ENCODE results near the gene CELF1.

CELF1 gene

DNA sequence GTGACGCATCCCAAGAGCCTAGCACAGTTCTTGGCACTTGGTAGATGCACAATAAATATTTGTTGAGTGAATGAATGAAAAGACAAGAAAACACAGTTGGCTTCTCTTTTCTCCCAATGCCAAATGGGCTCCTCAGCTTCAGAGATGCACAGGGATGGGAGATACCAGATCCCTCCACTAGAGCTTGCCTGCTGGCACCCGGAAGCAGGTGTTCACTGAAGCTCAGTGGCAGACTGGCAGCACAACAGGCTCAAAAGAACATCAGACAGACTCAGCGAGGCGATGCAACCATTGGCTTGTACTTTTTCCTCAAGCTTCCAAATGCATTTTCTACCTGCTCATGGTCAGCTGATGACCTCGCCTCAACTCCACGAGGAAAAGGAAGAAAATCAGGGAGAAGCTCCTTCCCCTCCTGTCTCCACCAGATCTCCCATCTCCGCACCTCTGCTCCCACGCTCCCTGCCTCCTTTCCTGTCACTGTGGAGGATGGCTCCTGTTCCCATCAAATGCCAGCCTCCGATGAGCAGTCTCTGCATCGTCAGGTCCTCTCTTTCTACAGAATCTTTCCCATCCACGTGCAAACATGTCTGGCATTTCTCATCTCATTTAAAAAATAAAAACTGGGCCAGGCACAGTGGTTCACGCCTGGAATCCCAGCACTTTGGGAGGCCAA lies 109.8 kb downstream of the CELF1 start:
- DNase-seq = no peak

DNA sequence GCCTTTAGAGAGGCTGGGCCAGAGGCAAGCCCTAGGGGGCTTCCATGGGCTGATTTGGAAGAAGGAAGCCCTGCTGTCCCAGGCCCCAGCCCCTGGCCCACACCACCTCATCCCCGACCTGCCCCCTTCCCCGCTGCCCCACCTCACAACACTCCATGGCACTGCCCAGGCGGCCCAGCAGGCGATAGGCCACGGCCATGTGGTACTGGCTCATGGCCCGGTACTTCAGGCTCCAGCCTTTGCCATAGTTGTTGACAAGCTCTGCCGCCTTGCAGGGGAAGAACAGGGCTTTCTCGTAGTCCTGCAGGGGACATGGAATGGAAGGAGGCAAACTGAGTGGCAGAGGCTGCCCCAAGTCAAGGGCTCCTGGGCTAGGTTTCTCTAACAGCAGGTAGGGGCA lies 110.4 kb downstream of the CELF1 start:
- no peak for DNase-seq

DNA sequence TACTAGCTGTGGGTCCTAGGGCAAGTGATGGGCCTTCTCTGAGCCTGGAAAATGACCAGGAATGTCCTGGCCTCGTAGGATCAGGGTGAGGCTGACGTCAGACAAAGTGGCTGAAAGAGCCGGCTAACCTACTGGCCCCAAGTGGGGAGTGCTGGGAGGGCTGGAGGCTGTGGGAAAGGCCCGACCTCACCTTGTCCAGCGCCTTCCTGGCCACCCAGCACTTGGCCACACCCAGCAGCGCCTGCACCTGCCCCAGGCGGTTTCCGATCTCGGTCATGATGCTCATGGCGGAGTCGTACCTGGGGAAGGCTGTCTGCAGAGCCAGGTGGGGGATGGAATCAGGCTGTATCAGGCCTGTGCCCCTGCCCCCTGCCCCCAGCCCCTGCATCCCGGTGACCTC lies 111.5 kb downstream of the CELF1 start:
- DNase-seq = no peak

DNA sequence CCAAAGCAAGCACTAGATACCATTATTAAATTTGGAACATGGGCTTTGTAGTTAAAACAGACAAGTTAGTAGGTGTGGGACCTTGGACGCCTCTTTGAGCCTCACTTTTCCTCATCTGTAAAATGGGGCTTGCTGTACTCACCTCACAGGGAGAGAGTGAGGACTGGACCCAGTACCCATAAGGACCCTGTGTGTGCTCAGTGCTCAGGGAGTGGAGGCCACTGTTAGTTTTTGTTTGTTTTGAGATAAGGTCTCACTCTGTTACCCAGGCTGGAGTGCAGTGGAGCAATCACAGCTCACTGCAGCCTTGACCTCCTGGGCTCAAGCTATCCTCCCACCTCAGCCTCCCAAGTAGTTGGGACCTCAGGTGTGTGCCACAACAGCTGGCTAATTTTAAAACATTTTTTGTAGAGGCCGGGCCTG lies 112.9 kb downstream of the CELF1 start:
- DNase-seq = no peak

DNA sequence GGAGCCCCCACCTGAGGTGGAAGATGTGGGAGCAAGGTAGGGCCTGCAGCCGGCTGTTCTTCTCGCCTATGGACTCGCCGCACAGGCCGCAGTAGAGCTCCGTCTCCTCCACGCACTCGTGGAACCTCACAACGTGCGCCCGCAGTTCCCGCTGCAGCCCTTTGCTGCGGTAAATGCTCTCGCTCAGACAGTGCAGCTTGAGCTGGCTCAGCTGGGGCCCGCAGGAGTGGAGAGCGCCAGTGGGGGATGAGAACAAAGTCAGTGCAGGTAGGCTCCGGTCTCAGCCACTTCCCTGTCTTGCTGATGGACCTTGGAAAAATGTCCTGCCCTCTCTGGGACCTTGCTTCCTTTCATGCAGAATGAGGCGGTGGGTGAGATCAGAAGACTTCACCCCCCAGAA lies 114.2 kb downstream of the CELF1 start:
- no peak for DNase-seq

DNA sequence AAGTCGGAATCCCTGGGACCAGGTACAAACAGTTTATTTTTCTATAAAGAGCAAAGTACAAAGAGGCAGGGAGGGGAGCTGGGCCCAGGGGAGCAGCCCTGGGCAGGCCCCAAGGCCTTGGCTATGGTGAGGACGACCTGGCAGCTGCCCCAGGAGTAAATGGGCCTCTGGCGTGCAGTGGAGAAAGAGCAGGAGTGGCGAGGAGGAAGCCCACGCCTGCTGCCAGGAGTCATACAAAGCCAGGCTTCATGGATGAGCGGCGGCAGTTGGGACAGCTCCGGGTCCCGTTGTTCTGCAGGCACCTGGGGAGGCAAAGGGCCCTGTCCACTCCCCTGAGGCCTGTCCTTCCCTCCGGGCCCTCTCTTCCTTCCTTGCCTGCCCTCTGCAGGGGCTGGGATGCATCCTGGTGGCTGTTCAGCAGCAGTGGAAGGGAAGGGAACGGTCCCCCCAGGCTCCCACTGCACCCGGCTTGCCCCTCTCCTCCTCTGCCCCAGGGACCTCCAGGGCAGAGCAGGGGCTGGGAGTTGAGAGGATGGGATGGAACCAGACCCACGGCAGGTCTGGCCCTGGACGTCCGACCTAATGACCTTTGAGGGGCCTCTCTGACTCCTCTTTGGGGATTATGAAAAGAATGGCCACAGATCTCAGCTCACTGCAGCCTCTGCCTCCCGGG lies 115.0 kb downstream of the CELF1 start:
- DNase-seq = no peak

DNA sequence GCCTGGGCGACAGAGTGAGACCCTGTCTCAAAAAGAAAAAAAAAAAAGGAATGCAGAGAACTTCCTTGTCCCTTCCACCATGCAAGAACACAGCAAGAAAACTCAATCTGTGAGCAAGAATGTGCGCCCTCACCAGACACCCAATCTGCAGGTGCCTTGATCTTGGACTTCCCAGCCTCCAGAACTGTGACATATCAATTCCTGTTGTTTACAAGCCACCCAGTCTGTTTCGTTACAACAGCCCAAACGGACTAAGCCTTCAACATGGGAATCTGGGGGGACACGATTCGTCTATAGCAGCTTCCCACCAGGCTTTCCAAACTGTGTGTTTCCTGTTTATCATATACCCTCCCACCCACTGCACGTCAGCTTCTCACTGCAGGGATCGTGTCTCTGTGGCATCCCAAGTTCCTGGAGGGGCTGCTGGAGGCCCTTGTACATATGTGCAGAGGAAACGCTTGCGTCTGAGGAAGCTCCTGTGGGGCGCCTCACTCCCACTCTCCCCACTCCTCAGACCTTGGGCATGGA lies 115.7 kb downstream of the CELF1 start:
- no peak for DNase-seq

DNA sequence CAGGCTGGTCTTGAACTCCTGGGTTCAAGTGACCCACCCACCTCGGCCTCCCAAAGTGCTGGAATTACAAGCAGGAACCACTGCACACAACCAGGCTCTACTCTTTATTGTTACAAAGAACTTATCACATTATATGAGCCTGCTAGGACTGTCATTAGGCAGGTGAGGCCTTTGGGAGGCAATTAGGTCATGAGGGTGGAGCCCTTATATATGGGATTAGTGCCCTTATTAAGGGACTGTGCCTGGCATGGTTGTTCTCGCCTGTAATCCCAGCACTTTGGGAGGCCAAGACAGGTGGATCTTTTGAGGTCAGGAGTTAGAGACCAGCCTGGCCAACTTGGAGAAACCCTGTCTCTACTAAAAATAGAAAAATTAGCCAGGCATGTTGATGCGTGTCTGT lies 116.2 kb downstream of the CELF1 start:
- no peak for DNase-seq

DNA sequence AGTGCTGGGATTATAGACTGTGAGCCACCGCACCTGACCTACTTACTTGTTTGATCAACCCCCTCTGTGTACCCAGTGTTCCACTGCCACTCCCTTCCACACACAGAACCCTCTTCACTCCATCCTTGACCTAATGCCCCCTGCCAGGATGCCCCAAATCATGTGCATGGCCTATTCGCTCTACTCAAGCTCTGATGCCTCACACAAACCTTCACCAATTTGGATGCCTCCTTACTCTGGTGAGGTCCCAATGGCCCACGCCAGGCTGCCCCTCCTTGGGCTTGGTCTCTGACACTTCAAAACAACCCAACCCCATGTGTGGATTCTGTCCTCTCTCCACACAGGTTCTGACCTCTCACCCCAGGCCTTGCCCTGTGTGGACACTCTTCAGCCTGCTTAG lies 117.2 kb downstream of the CELF1 start:
- no peak for DNase-seq

DNA sequence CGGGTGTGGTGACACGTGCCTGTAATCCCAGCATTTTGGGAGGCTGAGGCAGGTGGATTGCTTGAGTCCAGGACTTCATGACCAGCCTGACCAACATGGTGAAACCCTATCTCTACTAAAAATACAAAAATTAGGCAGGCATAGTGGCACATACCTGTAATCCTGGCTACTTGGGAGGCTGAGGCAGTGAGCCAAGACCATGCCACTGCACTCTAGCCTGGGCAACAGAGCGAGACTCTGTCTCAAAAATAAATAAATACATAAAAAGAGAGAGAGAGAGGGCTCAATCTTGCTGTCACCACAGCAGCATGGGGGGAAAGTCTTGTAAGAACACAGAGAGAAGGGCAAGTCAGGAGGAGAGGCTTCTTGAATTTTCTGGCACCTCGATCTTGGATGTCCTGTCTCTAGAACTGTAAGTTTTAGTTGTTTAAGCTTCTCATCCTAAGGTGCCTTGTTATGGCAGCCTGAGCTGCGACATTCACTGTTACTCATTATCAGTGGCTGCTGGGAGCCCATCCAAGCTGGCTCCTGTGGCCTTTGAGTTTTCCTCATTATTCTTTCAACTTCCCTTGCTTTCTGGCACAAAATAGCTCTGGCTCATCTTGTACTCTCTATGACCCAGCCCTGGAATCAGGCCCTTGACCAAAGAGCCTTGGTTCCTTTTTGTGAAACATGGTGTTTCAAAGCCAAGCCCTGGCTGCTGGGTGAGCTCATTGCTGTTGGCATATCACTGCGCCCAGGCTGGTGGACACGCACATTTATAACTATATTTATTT lies 118.7 kb downstream of the CELF1 start:
- DNase-seq = no peak

DNA sequence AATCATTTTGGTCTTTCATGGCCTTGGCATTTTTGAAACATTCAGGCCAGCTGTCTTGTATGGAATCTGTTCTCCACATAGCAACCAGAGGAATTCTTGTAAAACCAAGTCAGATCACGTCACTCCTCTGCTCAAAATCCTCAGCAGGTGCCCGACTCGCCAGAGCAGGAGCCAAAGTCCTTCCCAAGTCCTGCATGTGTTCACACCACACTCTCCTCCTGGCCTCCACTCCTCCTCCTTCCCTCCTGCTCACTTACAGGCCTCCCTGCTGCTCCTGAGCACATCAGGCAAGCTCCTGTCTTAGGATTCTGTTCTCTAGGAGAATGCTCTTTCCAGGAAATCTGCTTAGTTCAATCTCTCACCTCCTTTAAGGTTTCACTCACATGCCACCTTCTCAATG lies 119.8 kb downstream of the CELF1 start:
- DNase-seq = no peak

DNA sequence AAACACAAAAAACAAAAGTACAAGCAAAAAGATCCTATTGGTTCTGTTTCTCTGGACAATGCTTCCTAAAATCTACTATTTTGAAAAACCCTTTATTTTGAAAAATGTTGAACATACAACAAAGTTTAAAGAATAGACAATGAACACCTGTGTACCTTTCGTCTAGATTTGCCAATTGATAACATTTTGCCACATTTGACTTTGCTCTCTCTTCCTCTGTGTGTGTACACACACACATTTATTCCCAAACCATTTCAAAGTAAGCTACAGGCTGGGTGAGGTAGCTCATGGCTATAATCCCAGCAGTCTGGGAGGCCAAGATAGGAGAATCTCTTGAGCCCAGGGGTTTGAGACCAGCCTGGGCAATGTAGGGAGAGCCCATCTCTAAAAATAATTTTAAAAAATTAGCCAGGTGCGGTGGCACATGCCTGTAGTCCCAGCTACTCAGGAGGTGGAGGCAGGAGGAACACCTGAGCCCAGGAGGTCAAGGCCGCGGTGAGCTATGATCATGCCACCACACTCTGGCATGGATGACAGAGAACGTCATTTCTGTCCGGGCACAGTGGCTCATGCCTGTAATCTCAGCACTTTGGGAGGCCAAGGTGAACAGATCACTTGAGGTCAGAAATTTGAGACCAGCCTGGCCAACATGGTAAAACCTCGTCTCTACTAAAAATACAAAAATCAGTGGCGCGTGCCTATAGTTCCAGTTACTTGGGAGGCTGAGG lies 121.4 kb downstream of the CELF1 start:
- DNase-seq = no peak

DNA sequence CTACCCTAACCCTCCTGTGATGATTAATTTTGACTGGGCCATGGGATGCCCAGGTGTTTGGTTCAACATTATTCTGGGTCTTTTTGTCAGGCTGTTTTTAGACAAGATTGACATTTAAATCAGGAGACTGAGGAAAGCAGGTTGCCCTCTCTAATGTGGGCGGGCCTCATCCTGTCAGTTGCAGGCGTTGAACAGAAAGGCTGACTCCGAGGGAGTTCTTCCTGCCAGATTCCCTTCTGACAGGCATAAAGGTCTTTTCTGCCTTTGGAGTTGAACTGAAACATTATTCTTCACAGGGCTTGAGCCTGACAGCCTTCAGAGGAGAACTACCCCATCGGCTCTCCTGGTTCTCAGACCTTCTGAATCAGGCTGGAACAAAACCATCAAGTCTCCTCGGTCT lies 122.4 kb downstream of the CELF1 start:
- no peak for DNase-seq

DNA sequence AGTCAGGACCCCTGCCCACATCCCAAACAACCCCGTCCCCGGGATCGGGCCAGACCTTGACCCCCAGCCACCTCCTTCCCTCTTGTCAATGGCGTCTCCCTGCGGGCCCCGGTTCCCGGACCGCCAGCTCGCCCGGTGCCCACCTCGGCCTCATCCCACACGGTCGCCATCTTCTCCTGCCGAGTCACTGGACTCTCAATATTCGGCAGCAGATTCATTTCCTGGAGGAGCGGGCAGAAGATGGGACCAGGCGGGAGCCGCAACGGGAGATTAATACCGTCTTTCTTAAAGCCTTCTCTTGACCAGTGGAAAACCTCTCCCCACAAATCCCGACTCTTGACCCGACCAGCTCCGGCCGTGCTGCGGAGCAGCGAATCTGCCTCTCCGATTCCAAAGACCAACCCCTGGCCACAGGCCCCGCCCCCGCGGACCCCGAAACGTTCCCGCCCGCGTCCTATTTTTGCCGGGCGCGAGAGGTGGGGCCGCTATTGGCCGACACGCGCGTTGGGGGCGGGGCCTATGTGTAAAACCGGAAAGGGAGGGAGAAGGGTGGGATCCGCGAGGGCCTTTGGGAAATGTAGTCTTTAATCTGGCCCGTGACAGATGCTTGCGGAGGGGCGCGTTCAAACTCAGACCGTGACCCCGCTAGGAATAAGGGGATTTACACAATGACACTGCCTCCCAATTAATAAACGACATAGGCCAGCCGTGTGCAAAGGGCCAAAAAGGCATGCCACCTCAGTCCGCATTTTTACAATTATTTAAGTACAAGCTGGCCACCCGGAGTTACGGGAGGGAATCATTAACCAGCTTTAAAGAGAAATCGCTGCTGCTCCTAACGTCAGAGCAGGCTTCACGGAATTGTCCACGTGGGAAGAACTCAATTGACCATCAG lies 126.6 kb downstream of the CELF1 start, which contains the start of gene PSMC3:
Gene PSMC3, minus strand, starts transcription at position 378 of the 895 bp plus-strand sequence. Its CDS starts 160 bp downstream, at position 218.
- peak; percentile 86 to 97 (median 94) for DNase-seq

DNA sequence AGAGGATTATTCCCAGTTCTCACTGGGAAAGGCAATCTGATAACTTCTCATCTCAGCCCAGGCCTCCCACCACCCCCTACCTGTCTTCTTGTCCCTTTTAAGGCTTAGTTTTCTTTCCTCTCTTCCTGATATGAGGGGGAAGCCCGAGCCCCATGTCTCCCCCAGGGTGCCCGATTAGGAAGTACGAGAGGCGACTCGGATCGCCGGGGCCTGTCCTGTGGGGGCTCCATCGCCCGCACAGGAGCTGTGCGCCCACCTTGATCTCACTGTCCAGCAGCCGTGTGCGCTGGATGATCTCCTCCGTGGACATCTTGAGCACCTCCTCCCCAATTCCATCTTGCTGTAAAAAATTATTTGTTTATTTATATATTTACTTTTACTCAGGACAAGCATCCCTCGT lies 127.3 kb downstream of the CELF1 start:
- no peak for DNase-seq

DNA sequence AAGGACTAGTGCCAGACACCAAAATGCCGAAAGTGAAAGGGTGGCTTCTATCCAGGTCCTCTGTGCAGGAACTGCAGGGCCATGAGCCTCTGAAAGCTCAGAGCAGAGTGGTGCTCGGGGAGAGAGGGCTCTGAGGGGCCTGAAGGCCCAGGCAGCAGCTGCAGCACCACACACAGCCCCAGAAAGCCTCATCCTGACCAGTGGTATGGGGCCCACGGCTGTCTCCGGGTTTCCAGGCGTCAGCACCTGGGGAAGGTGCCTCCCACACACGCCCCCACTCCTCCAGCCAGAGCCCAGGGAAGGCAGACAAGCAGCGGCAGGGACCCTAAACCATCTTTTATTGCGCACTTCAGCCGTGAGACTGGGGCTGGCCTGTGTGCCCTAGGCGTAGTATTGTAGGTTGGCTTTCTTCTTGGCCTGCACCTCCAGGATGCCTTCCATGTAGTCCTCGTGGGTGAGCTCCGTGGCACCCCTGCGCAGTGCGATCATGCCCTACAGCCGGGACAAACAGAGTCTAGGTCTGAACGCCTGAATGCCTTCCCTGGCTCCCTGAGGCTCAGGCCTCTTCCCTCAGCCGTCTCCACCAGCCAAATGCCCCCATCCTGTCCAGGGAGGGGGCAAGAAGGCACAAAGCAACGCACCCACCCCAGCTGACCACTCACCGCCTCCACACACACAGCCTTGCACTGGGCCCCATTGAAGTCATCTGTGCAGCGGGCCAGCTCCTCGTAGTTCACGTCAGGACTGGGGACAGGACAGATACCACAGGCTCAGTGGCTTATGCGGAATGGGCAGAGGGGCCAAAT lies 134.3 kb downstream of the CELF1 start:
- no peak for DNase-seq

DNA sequence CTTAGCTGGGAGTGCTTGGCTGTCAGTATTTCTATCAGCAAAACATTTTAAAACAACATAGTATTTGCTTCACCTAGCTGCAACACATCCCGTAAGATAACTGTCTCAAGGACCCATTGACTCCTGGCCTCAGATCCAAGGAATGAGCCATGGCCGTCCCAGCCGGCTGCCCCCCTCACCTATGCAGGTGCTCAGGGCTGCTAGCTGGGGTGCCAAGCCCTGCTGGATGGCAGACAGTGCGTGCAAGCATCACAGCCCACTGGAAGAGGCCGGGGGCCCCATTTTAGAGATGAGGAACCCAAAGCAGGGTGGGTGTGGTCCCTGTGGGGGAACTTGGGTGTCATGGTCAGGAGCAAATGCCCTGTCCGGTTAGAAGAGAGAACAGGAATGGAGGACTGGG lies 135.2 kb downstream of the CELF1 start:
- no peak for DNase-seq

DNA sequence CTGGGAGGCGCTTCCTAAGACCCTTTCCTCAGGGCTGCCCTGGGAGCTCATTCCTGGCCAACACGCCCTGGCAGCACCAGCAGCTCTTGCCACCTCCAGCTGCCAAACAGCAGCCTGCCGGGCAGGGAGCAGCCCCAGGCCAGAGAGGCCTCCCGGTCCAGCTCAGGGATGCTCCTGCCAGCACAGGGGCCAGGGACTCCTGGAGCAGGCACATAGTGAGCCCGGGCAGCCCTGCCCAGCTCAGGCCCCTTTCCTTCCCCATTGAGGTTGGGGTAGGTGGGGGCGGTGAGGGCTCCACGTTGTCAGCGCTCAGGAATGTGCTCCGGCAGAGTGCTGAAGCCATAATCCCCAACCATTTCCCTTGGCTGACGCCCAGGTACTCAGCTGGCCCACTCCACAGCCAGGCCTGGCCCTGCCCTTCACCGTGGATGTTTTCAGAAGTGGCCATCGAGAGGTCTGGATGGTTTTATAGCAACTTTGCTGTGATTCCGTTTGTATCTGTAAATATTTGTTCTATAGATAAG lies 136.9 kb downstream of the CELF1 start:
- no peak for DNase-seq
